ENCODE results near the gene SRL. TPM values are rescaled to one million over a fixed set of nuclear protein-coding genes. Genes with fewer than 3 reads are reported as not detected.
"Not testable (repeated sequence)": the region's sequence is repeated elsewhere in the genome, so short reads cannot be mapped to it uniquely, and the experiment has no call there.

Gene SRL
- total RNA-seq, 1 experiment from 2014 or later, result 71.0 TPM

DNA sequence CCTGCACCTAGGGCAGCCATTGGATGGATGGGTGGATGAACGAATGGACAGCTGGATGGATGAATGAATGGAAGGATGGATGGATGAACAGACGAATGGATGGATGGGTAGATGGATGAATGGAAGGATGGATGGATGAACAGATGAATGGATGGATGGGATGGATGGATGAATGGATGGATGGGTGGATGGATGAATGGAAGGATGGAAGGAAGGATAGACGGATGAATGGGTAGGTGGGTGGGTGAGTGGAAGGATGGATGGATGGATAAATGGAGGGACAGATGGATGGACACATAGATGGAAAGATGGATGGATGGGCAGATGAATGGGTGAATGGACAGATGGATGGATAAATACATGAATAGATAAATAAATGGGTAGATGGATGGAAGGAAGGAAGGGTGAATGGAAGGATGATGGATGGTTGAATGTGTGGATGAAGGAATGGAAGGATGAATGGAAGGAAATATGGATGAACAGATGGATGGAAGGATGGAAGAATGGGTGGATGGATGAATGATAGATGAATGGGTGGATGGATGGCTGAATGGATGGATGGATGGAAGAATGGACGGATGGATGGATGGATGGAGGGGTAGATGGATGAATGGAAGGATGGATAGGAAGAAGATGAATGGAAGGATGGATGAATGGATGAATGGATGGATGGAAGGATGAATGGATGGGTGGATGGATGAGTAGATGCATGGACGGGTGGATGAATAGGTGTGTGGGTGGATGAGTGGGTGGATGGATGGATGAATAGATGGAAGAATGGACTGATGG, 15.4 kb downstream of the SRL start:
- no peak overlapping the region for H3K27ac ChIP-seq
- no peaks in the 10 kb centered on the region for H3K9me3 ChIP-seq (replicated peaks)
- DNase-seq, result no peak
- peaks cover 11% of the 10 kb centered on the region for H3K36me3 ChIP-seq
- H3K27me3 ChIP-seq, result no peaks in the 10 kb centered on the region
- no peaks in the 10 kb centered on the region; the same call in 1 of the 2 replicates for H3K4me1 ChIP-seq
- no peak overlapping the region for H3K4me3 ChIP-seq

DNA sequence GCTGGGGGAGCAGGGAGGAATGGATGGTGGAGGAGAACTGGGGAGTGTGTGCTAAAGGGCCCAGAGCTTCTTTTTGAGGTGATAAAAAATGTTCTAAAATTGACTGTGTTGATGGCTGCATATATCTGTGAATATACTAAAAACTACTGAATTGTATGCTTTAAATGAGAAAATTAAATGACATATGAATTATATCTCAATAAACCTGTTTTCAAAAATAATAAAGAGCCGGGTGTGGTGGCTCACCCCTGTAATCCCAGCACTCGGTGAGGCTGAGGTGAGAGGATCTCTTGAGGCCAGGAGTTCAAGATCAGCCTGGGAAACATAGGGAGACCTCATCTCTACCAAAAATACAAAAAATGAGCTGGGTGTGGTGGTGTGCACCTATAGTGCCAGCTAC, 16.8 kb downstream of the SRL start:
- peaks cover 3% of the 10 kb centered on the region for H3K36me3 ChIP-seq
- H3K4me3 ChIP-seq, result no peak overlapping the region
- H3K27ac ChIP-seq, result no peak overlapping the region
- no peaks in the 10 kb centered on the region for H3K9me3 ChIP-seq (replicated peaks)
- DNase-seq, result no peak
- H3K4me1 ChIP-seq, result no peaks in the 10 kb centered on the region
- no peaks in the 10 kb centered on the region for H3K27me3 ChIP-seq

DNA sequence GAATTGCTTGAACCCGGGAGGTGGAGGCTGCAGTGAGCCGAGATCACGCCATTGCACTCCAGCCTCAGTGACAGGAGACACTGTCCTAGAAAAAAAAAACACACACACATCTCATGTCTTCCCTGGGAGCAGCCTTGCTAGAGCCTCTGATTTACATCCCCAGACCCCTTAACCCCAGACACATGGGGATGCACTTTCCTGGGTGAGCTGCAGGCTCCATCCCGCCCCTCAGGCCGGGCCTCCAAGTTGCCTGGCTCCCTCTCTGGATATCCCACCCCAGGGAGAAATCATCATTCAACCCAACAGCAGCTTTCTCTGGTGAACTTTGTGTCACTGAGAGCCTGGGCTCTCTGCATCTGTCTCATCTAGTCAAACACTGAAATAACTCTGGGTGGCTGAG, 21.5 kb downstream of the SRL start:
- no peak for DNase-seq
- no peaks in the 10 kb centered on the region for H3K27me3 ChIP-seq
- H3K27ac ChIP-seq, result no peak overlapping the region
- H3K9me3 ChIP-seq (replicated peaks), result no peaks in the 10 kb centered on the region
- no peak overlapping the region for H3K4me3 ChIP-seq
- peaks cover 31% of the 10 kb centered on the region for H3K4me1 ChIP-seq
- H3K36me3 ChIP-seq, result no peaks in the 10 kb centered on the region; the same call in none of the 2 replicates

DNA sequence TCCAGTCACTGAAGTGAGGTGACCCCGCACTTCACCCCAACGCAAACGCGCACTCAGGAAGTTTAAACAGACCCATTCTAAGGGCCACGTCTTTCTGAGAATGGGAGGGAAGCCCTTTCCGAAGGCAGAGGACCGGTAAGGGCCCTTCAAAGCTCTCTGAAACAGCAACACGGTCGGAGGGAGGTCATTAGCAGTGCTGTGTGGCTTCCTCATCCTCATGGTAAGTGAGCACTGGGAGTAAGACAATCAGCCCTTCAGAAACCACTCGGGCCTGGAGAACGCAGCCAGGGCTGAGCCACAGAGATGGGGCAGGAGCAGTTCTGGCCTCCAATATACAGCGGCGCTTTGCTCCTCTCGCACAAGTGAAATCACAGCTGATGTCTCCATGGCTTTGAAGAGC, 23.7 kb downstream of the SRL start:
- no peak for DNase-seq
- H3K4me3 ChIP-seq, result no peak overlapping the region
- no peaks in the 10 kb centered on the region for H3K27me3 ChIP-seq
- H3K4me1 ChIP-seq, result peaks cover 31% of the 10 kb centered on the region
- H3K27ac ChIP-seq, result peak overlapping the region; percentile 81
- H3K9me3 ChIP-seq (replicated peaks), result no peaks in the 10 kb centered on the region
- no peaks in the 10 kb centered on the region; the same call in none of the 2 replicates for H3K36me3 ChIP-seq

DNA sequence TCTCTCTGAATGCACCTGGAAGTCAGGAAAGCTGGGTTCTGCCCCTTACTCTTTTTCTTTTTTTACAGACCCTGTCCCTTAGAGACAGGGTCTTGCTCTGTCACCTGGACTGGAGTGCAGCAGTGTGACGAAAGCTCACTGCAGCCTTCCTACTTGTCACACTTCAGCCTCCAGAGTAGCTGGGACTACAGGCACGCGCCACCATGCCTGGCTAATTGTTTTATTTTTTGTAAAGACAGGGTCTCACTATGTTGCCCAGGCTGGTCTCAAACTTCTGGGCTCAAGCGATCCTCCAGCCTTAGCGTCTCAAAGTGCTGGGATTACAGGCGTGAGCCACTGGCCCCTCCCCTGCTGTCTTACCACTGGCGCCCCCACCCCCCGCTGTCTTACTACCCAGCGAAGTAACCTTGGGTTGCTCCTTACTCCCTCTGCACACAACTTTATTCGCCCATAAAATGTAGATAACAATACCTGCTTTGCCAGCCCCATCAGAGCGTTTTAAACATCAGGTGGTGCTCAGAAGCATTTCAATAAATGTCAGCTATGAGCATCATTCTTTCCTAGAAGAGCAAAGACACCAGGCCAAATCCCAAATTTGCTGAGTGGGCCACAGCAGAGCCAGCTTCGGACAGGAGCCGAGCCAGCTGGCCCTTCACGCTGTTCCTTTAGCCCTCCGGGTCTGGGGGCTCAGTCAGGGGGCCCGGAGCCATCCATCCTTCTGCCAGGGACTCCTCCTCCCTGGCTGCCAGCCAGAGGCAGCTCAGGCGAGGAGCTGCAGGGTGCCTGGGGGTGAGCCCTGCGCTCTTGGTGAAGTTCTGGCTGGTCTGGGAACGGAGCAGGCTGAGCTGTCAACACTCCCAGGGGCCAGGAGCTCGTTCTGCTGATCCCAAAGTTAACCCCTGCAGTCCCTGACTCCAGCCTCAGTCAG, 24.4 kb downstream of the SRL start:
- peak; percentile 75 to 85 for DNase-seq
- Histone ChIP-seq H3K27ac (peak overlapping the region; percentile 81), H3K9me3 (replicated peaks) (no peaks in the 10 kb centered on the region), H3K27me3 (no peaks in the 10 kb centered on the region), H3K4me3 (no peak overlapping the region), H3K36me3 (no peaks in the 10 kb centered on the region; the same call in none of the 2 replicates), H3K4me1 (peaks cover 31% of the 10 kb centered on the region)

DNA sequence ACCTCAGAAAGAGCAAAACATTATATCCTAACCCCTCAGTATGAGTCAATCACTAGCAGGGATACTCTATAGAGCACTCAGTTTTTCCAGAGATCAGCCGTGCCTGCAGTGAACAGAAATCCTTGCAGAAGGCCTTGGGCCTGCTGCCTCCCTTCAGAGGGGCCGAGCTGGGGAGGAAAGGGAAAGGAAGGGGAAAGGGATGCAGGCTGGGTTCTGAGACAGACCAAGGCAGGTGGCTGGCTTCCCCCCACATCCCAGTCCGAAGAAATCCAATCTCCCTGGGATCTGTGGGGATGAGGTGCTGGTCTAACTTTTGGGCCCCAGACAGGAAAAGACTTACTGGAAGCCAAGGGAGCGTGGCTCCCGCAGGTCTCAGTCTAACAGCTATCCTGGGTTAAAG, 25.3 kb downstream of the SRL start:
- no peaks in the 10 kb centered on the region for H3K9me3 ChIP-seq (replicated peaks)
- peak overlapping the region; percentile 81 for H3K27ac ChIP-seq
- DNase-seq, result peak; percentile 84 to 95
- H3K4me1 ChIP-seq, result peaks cover 31% of the 10 kb centered on the region
- no peaks in the 10 kb centered on the region for H3K27me3 ChIP-seq
- H3K36me3 ChIP-seq, result peaks cover 6% of the 10 kb centered on the region; the same call in 1 of the 2 replicates
- H3K4me3 ChIP-seq, result no peak overlapping the region

DNA sequence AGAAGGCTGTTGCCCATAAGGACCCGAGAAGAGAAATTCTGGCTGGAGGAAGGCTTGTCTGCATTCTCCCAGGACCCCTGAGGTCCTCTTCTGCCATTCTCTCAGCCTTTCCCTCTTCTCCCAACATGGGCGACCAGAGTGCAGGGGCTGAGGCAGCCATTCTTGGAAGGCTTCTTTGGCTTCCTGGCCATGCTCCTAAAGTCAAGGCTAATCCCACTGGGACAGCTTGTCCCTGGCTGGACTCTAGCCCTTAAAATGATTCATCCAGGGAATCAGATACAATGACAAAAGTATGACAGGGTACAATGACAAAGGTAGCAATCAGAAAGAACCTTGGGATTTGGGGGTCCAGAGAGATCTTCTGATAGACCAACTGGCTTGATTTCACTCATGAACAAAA, 26.8 kb downstream of the SRL start:
- 0 out of 2 replicates have a peak, but pooled peaks cover 6% of the 10 kb centered on the region for H3K36me3 ChIP-seq
- H3K27ac ChIP-seq, result no peak overlapping the region
- DNase-seq, result no peak
- H3K9me3 ChIP-seq (replicated peaks), result no peaks in the 10 kb centered on the region
- no peaks in the 10 kb centered on the region for H3K27me3 ChIP-seq
- H3K4me3 ChIP-seq, result no peak overlapping the region
- peaks cover 31% of the 10 kb centered on the region for H3K4me1 ChIP-seq

DNA sequence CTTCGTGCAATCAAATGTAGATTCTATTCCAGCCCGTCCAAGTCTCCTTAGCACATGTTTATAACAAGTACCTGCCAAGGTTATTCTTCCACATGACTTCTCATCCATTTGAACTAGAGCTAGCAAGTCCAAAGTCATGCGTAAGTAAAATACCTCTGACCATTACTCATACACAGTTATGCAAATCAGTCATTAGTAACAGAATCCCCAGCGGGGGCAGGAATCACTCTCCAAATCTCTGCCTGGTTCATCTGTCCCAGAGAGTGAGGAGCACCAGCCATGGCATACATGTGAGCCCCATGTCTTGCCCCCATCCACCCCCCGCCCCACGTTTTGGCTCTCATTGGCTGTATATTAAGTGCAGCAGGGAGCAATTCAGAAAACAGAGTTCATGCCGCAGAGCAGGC, 27.7 kb downstream of the SRL start:
- no peak overlapping the region for H3K27ac ChIP-seq
- H3K9me3 ChIP-seq (replicated peaks), result no peaks in the 10 kb centered on the region
- no peak for DNase-seq
- 0 out of 2 replicates have a peak, but pooled peaks cover 6% of the 10 kb centered on the region for H3K36me3 ChIP-seq
- no peaks in the 10 kb centered on the region for H3K27me3 ChIP-seq
- no peak overlapping the region for H3K4me3 ChIP-seq
- H3K4me1 ChIP-seq, result peaks cover 38% of the 10 kb centered on the region

DNA sequence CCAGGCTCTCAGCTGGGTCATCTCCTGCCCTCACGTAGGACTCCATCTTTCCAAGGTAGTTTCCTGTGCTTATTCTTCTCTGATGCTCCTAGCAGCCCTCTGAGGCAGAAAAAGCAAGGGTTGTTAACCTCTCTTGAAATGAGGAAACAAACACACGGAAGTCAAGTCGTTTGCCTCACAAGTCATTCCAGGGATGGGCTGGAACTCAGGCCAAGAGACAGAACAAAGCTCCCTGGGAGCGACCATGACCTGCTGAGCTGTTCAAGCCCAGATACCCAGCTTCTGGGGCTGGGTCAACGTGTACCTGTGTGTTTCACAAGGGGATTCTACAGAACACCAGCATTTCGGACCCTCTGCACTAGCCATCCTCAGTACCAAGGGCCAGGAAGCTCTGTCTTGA, 28.1 kb downstream of the SRL start:
- no peak overlapping the region for H3K4me3 ChIP-seq
- H3K36me3 ChIP-seq, result 0 out of 2 replicates have a peak, but pooled peaks cover 6% of the 10 kb centered on the region
- H3K9me3 ChIP-seq (replicated peaks), result no peaks in the 10 kb centered on the region
- peaks cover 38% of the 10 kb centered on the region for H3K4me1 ChIP-seq
- no peak for DNase-seq
- H3K27me3 ChIP-seq, result no peaks in the 10 kb centered on the region
- no peak overlapping the region for H3K27ac ChIP-seq

DNA sequence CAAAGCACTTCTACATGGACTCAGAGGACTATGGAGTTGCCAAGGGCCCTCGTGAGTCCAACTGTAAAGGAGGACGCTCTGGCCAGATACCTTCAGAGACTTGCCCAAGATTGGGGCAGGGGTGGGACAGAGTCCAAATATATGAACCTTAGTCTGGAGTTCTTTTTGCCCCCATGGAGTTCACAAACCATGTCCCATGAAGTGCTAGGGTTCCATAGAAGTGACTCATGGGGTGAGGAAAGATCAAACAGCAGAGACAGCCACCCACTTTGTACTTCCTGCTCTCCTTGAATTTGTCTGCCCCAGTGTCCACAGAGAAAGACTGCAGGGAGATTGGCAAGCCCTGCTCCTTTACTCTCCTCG, 29.0 kb downstream of the SRL start:
- Histone ChIP-seq H3K27me3 (no peaks in the 10 kb centered on the region), H3K27ac (no peak overlapping the region), H3K36me3 (0 out of 2 replicates have a peak, but pooled peaks cover 6% of the 10 kb centered on the region), H3K9me3 (replicated peaks) (no peaks in the 10 kb centered on the region), H3K4me3 (no peak overlapping the region), H3K4me1 (peaks cover 37% of the 10 kb centered on the region)
- DNase-seq, result no peak

DNA sequence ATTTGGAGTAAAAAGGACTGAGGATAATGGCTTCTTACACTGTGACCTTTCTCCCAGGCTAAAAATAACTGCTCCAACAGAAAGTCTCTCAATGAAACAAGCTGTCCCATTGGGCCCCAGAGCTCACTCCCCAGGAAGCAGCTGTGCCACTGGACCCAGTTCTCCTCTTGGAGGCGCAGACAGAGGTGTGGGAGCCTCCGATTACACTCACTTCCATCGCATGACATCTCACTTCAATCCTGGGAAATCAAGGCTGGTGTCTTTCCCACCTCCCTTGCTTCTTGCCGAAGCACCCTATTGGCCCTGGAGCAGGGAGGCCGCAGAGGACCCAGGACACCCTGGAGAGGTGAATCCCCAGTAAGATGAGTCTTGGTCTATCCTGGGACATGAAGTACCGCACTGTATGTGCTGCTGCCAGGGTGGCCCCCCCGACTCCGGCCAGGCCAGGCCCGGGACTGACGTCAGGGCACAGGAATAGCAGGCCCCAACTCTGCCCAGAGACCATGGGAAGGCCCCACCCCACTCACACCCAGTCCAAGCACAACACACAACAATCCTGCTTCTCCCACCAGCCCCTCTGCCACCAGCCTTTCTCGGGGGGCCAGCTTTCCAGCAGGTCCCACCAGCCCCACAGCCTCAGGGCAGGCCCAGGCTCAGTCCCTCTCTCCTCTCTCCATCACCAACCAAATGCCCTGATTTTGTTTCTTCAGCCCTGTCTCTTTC, 29.5 kb downstream of the SRL start:
- Histone ChIP-seq H3K9me3 (replicated peaks) (no peaks in the 10 kb centered on the region), H3K27me3 (no peaks in the 10 kb centered on the region), H3K36me3 (0 out of 2 replicates have a peak, but pooled peaks cover 6% of the 10 kb centered on the region), H3K4me1 (peaks cover 36% of the 10 kb centered on the region), H3K27ac (no peak overlapping the region), H3K4me3 (no peak overlapping the region)
- DNase-seq, result no peak

DNA sequence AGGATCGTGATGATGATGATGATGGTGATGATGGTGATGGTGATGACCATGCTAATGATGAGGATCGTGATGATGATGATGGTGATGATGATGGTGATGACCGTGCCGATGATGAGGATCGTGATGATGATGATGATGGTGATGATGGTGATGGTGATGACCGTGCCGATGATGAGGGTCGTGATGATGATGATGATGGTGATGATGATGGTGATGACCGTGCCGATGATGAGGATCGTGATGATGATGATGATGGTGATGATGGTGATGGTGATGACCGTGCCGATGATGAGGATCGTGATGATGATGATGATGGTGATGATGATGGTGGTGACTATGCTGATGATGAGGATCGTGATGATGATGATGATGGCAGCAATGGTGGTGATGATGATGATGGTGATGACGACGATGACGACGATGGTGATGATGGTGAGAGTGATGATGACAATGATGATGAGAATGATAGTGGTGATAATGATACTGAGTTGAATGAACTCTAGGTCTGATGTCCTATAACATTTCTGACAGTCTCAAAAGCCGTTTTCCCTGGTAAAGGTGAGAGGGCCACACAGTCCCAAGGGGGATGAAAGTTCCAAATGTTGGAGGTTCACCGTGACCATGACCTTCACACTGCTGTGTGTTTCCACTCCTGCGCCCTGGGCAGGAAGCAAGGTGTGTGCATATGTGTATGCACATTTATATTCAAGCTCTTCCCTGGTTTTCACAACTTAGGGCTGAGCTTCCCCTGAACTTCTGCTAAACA, 30.3 kb downstream of the SRL start:
- peaks cover 29% of the 10 kb centered on the region for H3K4me1 ChIP-seq
- H3K36me3 ChIP-seq; H3K4me3 ChIP-seq; H3K27ac ChIP-seq; DNase-seq; H3K27me3 ChIP-seq; H3K9me3 ChIP-seq (replicated peaks): not testable (repeated sequence)

DNA sequence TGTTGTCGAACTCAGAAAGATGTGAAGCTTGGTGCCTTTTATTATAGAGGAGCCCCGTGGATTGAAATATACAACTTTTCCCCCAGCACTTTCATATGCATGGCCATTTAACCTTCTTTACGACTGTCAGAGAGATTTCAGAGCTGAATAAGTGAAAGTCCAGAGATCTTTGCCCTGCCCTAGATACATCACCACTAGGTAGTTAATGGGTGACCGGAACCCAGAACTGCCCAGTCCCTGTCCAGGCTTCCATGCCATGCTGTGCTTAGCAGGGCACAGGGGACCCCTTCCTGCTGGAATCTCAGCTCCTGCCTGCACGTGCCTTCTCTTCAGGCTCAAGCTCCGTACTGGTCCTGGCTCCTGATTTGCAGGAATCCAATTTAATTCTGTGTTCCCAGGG, 32.2 kb downstream of the SRL start:
- DNase-seq, result no peak
- H3K4me3 ChIP-seq, result no peak overlapping the region
- no peaks in the 10 kb centered on the region for H3K9me3 ChIP-seq (replicated peaks)
- peaks cover 24% of the 10 kb centered on the region for H3K4me1 ChIP-seq
- H3K27ac ChIP-seq, result no peak overlapping the region
- no peaks in the 10 kb centered on the region for H3K27me3 ChIP-seq
- 0 out of 2 replicates have a peak, but pooled peaks cover 6% of the 10 kb centered on the region for H3K36me3 ChIP-seq

DNA sequence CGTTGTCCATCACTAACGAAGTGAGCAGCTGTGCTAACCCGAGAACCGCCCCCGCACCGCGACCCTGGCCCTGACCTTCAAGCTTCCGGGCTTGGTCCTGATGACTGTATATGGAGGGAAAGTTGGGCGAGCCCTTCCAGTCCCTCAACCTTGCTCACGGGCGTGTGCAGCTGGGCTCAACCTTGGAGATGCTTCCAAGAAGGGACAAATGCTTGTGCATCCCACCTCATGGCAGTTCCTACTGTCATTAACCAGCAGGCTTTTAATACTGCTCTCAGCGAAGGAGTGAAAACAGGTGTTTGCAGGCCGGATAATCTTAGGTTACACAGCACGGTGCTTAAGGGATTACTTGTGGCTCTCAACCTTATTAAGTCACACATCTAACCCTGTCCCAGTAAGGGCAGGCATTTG, 33.5 kb downstream of the SRL start:
- H3K27ac ChIP-seq, result peak overlapping the region; percentile 42
- no peaks in the 10 kb centered on the region for H3K27me3 ChIP-seq
- H3K4me3 ChIP-seq, result no peak overlapping the region
- 0 out of 2 replicates have a peak, but pooled peaks cover 6% of the 10 kb centered on the region for H3K36me3 ChIP-seq
- H3K9me3 ChIP-seq (replicated peaks), result no peaks in the 10 kb centered on the region
- peaks cover 24% of the 10 kb centered on the region for H3K4me1 ChIP-seq
- peak; percentile 82 to 93 for DNase-seq
